ENCODE results near the gene HOXA13. TPM values are rescaled to one million over a fixed set of nuclear protein-coding genes. Genes with fewer than 3 reads are reported as not detected.
A peak's percentile ranks its signal among the peaks of the same experiment; 100 is the strongest.

The HOXA13 gene
- total and polyA plus RNA-seq, 8 donors = 29.0 TPM; not detected in 7

DNA sequence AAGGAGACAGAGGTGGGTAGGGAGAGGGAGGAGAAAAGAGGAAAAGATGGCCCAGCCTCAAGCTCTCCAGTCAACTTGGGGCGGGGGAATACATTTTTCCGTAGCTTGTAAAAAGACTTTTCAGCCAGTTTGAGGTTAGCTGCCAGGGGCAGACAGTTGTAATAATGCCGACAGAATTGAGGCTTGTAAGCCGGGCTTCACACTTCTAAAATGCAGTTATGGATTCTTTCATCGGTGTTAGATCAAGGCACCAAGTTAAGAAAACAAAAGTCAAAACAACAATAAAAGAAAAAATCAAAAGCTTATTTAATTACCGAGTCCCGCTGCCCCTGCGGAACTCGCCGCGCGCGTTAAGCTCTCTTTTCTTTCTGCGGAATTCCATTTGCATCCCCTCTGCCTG is 42.3 kb upstream of the HOXA13 start:
- intact Hi-C loops (cut with DNase I; ENCODE audit: low total_unique reads) = no loop called here

GRCh38 chr7:27241189-27242056 is 41.5 kb upstream of the HOXA13 start:
- 17 to 25% (median 20%) methylated on average over 17 of the region's 17 CpGs for WGBS, 5 donors
- peaks cover 45 to 100% (median 97%) of the 10 kb centered on the region in 3 donors for H3K27me3 ChIP-seq
- H3K36me3 ChIP-seq = no peaks in the 10 kb centered on the region
- no peaks in the 10 kb centered on the region for H3K9me3 ChIP-seq
- TF ChIP-seq, protein P1, sequence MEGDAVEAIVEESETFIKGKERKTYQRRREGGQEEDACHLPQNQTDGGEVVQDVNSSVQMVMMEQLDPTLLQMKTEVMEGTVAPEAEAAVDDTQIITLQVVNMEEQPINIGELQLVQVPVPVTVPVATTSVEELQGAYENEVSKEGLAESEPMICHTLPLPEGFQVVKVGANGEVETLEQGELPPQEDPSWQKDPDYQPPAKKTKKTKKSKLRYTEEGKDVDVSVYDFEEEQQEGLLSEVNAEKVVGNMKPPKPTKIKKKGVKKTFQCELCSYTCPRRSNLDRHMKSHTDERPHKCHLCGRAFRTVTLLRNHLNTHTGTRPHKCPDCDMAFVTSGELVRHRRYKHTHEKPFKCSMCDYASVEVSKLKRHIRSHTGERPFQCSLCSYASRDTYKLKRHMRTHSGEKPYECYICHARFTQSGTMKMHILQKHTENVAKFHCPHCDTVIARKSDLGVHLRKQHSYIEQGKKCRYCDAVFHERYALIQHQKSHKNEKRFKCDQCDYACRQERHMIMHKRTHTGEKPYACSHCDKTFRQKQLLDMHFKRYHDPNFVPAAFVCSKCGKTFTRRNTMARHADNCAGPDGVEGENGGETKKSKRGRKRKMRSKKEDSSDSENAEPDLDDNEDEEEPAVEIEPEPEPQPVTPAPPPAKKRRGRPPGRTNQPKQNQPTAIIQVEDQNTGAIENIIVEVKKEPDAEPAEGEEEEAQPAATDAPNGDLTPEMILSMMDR (IDR thresholded peaks at IDR 0.05) = no peak
- TF ChIP-seq EP300 (IDR thresholded peaks at IDR 0.05) (no peak), POLR2AphosphoS5 (IDR thresholded peaks at IDR 0.05) (no peak), POLR2A (IDR thresholded peaks at IDR 0.05) (no peak)
- H3K4me1 ChIP-seq = peaks cover 33 to 63% (median 50%) of the 10 kb centered on the region in 4 donors
- no peak for DNase-seq
- no peak overlapping the region for H3K4me3 ChIP-seq
- intact Hi-C loops (cut with DNase I; ENCODE audit: low total_unique reads) = no loop called here
- H3K27ac ChIP-seq = no peak overlapping the region

More for the DNA sequence above, 42.3 kb upstream of the HOXA13 start:
- Histone ChIP-seq H3K36me3 (no peaks in the 10 kb centered on the region), H3K27me3 (peaks cover 50 to 100% (median 98%) of the 10 kb centered on the region in 3 donors), H3K4me3 (peak overlapping the region in 1 of 4 donors; percentile 25), H3K4me1 (peaks cover 34 to 66% (median 52%) of the 10 kb centered on the region in 4 donors), H3K9me3 (no peaks in the 10 kb centered on the region), H3K27ac (no peak overlapping the region)
- TF ChIP-seq POLR2A (IDR thresholded peaks at IDR 0.05) (no peak), EP300 (IDR thresholded peaks at IDR 0.05) (no peak), POLR2AphosphoS5 (IDR thresholded peaks at IDR 0.05) (no peak)
- TF ChIP-seq, protein P1 (IDR thresholded peaks at IDR 0.05) = no peak
- 14 to 26% (median 20%) methylated on average over 14 of the region's 14 CpGs for WGBS, 5 donors
- DNase-seq = no peak

DNA sequence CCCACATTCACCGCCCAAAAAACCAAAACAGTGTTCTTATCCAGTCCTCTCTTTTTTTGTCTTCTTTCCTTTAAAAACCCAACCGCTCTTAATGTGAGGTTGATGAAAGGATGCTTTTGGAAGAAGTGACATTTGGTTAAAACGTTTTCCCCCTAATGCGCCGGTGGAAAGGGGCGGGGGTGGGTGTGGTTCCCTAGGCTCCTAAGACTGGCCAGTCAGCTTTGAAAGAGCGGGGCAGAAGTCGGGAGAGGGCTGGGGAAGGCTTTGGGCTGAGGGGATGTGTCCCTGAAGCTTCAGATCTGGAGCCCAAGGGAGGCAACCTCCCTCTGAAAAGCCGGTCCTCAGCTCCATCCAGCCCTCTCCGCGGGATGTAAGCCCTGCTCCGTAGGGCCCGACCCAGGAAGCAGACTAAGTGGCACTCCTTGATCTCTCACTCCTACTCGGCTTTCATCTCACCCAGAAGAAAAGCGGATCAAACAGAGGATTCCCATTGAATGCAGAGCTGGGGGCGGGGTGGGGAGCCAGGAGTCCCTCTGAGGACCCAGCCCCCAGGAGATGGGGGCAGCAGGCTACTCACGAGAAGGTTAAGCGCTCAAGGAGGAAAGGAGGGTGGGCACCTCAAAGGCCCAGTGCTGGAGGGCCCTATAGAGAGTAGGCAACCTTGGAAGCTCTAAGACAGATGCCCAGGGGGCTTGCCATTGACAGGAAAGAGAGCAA is 40.3 kb upstream of the HOXA13 start:
- H3K27me3 ChIP-seq = peaks cover 37 to 100% (median 97%) of the 10 kb centered on the region in 3 donors

More for the DNA sequence above, 40.3 kb upstream of the HOXA13 start:
- no peak for DNase-seq
- H3K27ac ChIP-seq = no peak overlapping the region
- H3K4me3 ChIP-seq = peak overlapping the region in 1 of 4 donors; percentile 3
- no peaks in the 10 kb centered on the region for H3K9me3 ChIP-seq
- intact Hi-C loops (cut with DNase I; ENCODE audit: low total_unique reads) = no loop called here
- H3K36me3 ChIP-seq = no peaks in the 10 kb centered on the region
- H3K4me1 ChIP-seq = peaks cover 31 to 62% (median 47%) of the 10 kb centered on the region in 4 donors
- WGBS, 5 donors = 4 to 9% (median 6%) methylated on average over 18 of the region's 18 CpGs
- TF ChIP-seq POLR2AphosphoS5 (IDR thresholded peaks at IDR 0.05) = no peak
- TF ChIP-seq, protein P1 (IDR thresholded peaks at IDR 0.05) = no peak
- no peak for TF ChIP-seq POLR2A (IDR thresholded peaks at IDR 0.05)
- no peak for TF ChIP-seq EP300 (IDR thresholded peaks at IDR 0.05)

Data from stomach (tissue), 9 donors.